HG03095 (cell line): ENCODE results near the gene FGF1.

Experiments used
- ATAC-seq: cut with Tn5 transposase; IDR thresholded peaks from one replicate; pipeline ENCODE4 v1.9.1; 2021; ENCODE audit warnings: moderate library complexity; ENCODE audit not compliant: unreplicated experiment

FGF1 gene

GRCh38 chr5:142544946-142545649 is 140.8 kb downstream of the FGF1 start:
- ATAC-seq, result no peak

DNA sequence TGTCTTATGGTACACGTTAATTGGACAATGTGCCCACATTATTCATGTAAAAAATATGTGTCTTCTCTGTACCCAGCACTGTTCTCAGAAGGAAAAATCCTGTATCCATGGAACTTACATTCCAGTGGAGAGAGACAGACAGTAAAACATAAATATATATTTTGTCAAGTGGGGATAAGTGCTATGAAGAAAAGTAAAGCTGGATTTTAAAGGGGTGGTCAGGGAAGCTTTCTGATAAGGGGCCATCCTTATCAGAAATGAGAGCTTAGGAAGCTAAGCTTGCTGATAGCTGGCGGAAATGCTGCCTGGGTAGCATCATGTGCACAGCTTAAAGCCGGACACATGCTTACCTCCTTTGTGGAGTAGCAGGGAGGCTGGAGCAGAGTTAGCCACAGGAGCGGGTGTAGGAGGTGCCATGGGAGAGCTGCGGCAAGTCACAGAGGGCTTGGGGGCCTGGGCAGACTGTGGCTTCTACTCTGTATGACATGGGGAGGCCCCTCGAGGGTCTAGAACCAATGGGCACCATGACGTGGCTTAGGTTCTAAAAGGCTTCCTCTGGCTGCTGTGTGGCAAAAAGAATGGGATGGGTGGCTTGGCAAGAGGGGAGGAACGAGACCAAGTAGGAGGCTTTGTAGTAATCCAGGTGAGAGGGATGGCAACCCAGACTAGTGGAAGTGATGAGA is 141.7 kb downstream of the FGF1 start:
- no peak for ATAC-seq

DNA sequence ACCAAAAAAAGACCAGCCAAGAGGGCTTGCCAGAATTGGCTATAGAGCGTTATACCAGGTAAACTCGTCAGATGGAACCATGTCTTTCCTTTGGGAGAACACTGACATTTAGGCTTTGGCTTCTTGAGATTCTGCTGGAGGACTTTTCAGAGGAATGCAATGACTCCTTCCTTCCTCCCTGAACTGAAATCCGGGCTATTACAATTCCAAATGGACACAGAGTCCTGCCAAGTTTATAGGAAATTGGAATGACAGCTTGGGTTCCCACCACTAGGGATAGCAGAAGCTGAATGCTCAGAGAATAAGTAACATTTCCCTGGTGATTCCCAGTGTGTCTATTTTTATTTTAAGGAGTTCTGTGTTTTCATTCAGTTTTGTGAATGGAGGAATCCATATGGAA is 143.0 kb downstream of the FGF1 start:
- no peak for ATAC-seq
